ENCODE data around the gene OR8B3.
A peak's percentile ranks its signal among the peaks of the same experiment; 100 is the strongest.
"Not testable (repeated sequence)": the region's sequence is repeated elsewhere in the genome, so short reads cannot be mapped to it uniquely, and the experiment has no call there.

OR8B3 gene, protein sequence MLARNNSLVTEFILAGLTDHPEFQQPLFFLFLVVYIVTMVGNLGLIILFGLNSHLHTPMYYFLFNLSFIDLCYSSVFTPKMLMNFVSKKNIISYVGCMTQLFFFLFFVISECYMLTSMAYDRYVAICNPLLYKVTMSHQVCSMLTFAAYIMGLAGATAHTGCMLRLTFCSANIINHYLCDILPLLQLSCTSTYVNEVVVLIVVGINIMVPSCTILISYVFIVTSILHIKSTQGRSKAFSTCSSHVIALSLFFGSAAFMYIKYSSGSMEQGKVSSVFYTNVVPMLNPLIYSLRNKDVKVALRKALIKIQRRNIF

DNA sequence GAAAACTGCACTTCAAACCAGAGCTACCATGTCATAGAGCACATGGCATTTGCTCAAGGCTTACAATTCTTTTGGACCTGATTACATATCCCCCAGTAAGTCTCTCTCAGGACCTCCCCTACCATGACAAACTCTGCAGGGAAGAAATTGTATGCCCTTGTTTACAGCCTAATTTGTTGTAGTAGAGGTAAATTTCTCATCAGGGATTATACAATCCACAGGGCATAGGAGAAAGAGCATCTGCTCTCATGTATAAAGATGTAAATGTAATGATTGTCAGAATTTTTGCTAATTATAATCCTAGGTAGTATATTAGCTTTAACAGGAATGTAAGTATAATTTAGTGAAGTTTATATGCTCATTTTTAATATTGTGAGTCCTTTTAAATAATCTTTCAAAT lies at the start of gene OR8B3:
Gene OR8B3 (minus strand): TSS at position 101 of the 400 bp plus-strand sequence. CDS start 1,673 bp downstream, outside the sequence.
- DNase-seq = no peak

DNA sequence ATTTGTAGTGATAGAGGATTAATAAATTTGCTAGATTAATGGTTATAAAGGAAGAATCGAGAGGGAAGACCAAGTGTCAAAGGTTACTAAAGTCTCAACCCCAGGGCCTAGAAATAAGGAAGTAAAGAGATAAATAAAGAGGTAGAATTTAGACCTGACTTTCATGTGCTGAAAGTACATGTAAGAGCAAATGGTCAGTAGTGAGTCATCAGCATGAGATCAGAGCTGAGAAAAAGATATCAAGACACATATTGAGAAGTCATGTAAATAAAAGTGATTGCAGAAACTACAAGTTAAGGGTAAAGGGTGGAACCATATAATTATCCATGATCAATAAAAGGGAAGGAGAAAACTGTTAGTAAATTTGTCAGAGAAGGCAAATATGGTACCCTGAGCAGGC lies 48.1 kb upstream of the OR8B3 start:
- no peak for DNase-seq

DNA sequence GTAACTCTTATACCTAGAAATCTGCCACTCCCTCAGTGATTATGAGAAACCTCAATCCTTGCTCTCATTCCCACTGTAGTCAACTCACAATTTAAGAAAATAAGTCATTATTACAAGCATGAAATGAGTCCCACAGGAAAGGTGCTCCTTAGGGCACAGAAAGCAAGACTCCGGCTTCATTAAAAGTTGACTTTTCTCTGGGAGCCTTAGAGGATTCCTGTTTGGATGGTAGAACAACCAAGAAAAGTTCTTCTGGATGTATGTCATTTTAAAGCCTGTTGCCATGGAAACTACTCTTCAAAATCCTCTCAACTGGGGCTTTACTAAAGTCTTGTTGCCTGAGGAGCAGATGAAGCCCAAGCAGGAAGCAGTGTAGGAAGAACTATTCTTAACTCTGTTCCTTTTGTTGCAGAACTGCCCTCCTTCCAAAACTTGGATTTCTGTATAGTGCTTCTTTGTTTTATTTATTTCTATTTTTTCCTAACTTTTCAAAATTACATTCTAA lies 46.9 kb upstream of the OR8B3 start, which contains the start of gene OR8B8:
Gene OR8B8 (minus strand): TSS at position 51 of the 505 bp plus-strand sequence. CDS start 4,611 bp downstream, outside the sequence.
- DNase-seq = no peak

DNA sequence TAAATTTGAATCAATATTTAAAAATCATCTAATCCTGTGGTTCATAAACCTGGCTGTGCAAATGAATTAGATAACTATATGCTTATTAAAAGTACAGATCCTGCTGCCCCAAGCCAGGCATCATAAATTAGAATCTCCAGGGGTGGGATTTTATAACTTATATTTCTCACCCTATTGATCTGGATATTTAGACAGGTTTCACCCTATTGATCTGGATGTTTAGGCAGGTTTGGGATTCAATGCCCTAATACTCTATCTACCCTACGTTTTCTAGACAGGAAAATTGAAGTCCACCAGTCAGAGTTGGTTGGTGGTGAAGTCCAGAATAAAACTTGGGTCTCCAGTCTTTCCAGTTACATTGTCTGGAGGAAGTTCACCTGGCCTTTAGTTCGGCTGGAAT lies 44.0 kb upstream of the OR8B3 start:
- DNase-seq = no peak

DNA sequence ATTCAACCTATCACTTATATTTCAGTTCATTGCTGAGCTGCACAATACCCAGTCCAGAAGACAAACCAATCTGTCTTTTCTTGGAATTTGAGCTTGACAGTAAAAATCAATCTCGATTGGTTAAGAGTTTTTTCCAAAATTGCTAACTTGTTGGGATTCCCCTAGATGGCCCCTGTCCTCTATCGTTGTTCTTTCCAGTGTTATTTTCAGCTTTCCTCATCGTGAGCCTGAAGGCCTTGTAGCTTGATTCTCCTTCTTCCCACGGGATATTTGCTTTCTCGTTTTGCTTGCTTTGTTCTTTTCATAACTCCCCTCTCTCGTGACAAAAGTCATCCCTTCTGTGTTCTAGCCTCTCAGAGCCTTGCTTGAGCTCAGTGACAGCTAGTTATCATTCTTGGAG lies 43.6 kb upstream of the OR8B3 start:
- no peak for DNase-seq

DNA sequence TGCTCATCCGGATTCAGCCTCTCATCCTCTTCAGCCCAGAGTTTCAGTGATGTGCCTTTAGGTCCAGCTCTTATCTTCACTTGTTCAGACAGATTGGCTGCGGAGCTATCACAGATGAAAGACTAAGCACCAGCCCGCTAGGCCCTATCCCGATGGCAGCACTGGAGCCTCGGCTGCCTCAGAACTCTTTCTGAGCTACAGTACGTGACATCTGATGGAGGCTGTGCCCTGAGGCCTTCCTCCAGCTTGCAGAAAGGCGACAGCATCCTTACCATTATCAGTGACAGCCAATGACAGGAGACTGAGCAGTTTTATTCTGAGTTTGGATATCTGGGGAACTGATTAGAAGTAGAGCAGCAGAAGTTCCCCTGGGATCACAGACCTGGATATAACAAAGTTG lies 42.7 kb upstream of the OR8B3 start:
- no peak for DNase-seq

DNA sequence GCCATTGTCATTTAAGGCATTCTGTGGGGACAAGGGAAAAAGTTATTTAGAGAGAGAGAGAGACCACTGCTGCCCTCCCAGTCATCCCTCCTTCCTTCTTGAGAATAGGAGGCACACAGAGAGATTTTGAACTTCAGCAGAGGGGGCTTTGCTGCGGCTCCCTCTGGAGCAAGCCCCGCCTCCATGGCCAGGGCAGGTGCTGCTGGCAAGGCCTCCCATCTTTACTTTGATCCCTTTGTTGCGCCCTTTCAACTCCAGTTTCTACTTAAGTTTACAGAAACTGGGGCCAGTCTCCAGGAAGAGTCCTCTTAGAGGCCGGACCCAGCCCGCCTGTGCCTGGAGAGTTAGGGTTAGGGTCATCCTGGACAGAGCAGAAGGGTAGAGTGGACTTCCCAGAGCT lies 42.3 kb upstream of the OR8B3 start:
- DNase-seq = no peak

DNA sequence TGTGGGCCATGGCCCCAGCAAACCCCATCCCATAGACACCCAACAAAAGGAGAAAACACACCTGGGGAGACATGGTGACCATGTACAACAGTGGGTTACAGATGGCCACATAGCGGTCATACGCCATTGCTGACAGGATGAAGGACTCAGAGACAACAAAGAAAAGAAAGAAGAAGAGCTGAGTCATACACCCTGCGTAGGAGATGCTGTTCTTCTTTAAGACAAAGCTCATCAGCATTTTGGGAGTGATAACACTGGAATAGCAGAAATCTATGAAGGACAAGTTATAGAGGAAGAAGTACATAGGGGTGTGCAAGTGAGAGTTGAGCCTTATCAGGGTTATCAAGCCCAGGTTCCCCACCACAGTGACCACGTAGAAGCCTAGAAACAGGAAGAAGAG lies 41.8 kb upstream of the OR8B3 start:
- DNase-seq = no peak

DNA sequence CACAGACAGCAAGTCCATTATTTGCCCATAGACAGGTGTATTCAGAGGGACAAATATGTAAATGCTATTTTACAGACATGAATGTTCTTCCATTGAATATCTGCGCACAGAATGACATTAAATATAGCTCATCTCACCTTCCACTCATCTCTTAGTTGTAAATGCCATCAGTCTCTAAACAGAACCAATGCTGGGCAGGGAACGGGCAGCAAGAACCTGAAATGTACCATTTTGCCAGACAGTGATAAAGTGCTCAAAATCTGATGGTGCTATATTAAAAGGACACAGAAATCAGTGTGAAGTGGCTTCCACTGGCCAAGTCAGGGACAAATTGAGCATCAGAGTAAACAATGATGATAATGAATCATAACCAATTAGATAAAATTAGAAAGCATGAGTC lies 35.9 kb upstream of the OR8B3 start:
- no peak for DNase-seq

DNA sequence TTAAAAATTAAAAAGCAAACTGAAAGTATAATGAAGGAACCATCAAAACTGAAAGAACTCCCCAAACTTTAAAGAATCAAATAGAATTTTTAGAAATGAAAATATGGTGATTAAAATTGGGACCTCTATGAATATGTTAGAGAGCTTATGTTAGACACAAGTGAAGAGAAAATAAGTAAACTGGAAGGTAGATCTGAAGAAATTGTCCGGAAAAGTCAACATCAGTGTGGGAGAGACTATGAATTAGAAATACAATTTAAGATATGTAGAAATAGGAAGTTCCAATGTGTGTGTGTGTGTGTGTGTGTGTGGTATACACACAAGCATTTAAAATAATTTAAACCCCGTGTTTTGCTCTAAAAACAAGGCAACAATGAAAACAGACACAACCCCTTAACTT lies 30.8 kb upstream of the OR8B3 start:
- DNase-seq = no peak

DNA sequence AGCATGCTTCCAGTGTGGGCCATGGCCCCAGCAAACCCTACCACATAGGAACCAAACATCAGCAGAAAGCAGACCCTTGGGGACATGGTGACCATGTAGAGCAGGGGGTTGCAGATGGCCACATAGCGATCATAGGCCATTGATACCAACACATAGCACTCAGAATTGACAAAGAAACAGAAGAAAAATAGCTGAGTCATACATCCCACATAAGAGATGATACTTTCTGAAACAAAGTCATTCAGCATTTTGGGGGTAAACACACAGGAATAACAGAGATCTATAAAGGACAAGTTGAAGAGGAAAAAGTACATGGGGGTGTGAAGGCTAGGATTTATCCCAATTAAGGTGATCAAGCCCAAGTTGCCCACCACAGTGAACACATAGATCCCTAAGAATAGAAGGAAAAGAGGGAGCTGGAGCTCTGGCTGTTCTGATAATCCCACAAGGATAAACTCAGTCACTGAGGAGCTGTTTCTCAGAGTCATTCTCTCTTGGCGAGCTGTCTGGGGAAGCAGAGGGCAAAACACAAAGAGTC lies 25.6 kb upstream of the OR8B3 start, which contains the start of gene OR8B4:
Gene OR8B4 (minus strand): TSS at position 488 of the 538 bp plus-strand sequence. CDS start 0 bp downstream, at position 488.
- no peak for DNase-seq

DNA sequence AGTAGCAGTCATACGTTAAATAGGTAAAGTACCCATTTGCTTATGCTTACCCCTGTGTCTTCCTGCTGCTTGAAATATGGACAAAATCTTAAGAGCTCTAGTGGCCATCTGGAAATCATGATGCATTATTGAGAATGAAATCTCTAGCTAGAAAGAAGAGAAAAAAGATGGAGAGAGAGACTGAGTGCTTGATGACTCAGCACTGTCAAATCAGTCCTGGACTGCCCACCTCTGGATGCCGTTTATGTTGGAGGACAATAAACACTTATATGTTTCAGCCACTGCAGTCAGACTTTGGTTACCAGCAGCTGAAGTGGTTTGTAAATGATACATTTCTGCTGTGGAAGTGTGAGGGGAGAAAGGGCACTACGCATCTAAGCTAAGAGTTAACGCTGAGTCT lies 22.2 kb upstream of the OR8B3 start:
- no peak for DNase-seq

DNA sequence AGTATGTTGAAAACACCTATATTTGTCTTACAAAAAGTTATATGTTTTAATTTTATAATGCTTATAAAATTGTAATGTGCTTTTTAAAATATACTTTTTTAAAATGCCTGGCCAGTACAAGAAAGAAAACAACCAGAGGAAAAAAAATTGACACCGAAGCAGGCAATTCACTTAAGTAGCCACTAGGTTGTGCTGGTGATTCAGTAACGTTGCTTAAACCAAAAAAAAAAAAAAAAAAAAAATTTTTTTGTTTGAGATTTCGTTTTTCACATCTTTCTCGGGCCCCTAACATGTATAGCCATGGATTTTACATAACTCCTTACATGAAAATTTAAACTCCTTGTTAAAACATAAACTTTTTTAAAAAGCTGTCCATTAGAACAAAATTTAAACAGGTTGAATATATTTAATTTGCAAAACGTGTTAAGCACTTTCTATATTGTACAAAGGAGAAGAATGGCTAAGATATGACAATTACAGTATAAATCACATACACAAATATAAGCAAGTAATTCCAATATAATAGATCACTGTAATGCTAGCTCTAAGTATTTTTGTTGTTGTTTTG lies 16.6 kb upstream of the OR8B3 start:
- DNase-seq = no peak

DNA sequence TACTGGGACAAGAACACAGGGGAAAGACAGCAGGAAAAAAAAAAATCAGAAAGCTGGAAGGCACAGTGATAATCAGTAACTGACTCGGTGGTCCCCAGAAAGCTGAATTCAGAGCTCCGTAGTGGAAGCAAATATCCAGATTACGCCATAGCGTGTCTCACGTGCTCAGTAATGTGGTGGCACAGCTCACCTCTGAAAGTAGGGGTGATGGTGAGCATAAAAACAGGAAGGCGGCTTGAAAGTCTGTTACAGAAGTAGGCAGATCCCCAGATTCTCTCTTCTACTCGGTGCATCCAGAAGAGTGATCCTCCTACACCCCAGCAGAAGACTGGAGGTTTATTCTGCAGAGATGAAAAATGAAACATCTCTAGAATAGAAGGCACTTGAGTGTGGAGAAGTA lies 11.1 kb upstream of the OR8B3 start:
- no peak for DNase-seq

DNA sequence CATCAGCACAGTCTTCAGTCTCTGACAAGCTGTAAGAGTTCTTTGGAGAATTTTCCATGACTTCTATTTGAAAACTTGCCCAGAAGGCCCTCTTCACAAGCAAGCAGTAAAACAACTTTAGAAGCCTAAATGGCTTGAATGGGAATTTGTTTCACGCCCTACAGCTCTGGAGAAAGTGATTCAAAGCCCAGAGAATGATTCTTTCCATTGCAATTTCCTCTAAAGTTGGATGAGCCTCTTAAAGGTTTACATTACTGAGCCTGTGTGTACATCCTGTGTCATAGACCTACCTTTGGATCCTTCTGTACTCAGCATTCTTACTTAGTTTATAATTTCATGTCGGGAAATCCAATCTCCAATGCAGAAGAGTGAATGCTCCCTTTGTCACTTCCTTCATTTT lies 6.8 kb upstream of the OR8B3 start:
- DNase-seq = no peak

DNA sequence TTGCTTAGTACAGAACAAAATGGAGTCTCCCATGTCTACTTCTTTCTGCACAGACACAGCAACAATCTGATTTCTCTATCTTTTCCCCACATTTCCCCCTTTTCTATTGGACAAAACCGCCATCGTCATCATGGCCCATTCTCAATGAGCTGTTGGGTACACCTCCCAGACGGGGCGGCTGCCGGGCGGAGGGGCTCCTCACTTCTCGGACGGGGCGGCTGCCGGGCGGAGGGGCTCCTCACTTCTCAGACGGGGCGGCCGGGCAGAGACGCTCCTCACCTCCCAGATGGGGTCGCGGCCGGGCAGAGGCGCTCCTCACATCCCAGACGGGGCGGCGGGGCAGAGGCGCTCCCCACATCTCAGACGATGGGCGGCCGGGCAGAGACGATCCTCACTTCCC lies 4.4 kb upstream of the OR8B3 start:
- not testable (repeated sequence) for DNase-seq

DNA sequence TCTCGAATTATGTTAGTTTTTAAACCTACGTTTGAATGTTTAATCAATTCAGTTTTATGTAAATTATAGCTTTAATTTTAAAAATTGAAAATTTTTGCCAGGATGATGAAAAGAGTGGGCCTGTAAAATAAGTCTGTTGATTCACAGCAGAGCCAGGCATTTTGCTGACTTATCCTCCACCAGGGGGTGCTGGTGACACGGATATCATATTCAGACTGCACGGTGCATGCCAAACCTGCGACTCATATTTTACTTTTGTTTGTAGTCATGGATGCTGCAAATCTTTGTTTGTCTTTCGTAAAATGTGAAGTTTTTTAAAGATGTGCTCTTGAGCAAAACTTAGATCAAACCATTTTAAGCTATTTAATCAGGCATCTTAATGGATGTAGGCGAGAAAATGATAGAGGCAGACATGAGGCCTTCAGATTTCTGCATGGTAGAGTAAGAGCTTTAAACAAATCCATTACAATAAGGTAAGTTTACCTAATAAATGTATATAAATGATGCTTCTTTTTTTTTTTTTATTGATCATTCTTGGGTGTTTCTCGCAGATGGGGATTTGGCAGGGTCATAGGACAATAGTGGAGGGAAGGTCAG lies 3.6 kb upstream of the OR8B3 start:
- DNase-seq = peak; percentile 55

DNA sequence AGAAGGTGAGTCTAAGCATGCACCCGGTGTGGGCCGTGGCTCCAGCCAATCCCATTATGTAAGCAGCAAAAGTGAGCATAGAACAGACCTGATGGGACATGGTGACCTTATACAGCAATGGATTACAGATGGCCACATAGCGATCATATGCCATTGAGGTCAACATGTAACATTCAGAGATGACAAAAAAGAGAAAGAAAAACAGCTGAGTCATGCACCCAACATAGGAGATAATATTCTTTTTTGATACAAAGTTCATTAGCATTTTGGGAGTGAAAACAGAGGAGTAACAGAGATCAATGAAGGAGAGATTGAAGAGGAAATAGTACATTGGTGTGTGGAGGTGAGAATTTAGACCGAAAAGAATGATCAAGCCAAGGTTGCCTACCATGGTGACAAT lies 2.0 kb downstream of the OR8B3 start:
- DNase-seq = not testable (repeated sequence)

DNA sequence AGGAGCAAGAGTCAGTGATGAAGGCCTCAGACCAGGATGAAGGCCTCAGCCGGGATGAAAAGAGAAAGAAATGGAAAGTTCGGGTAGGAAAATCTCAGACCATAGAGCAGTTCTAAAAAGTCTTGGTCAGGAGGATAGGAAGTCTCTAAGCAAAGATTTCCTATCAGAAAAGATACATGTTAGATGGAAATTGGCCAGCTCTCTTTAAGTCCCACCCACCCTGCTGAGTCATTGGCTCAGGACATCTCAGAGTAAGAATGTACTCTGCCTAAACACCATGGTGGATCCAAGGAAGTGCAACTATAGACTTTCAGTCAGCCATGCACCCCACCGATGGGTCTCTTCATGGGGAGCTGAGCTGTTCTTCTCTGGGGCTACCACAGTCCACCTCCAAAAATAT lies 4.4 kb downstream of the OR8B3 start:
- DNase-seq = no peak

DNA sequence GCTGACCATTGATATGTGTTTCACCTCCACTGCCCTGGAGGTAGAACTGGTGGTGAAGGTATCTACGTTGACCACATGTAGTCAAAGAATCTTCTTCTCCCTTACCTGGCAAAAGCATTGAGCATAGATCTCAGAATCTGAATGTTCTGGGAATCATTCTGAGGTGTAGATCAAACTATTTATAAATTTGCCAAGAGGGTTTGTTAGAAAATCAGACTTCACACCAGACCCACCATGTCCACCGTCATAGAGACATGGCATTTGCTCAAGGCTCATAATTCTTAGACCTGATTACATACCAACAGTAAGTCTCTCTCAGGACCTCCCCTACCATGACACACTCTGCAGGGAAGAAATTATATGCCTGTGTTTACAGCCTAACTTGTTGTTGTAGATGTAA lies 14.4 kb downstream of the OR8B3 start, which contains the start of gene OR8B2:
Gene OR8B2 (minus strand): TSS at position 101 of the 400 bp plus-strand sequence. CDS start 1,156 bp downstream, outside the sequence.
- no peak for DNase-seq

DNA sequence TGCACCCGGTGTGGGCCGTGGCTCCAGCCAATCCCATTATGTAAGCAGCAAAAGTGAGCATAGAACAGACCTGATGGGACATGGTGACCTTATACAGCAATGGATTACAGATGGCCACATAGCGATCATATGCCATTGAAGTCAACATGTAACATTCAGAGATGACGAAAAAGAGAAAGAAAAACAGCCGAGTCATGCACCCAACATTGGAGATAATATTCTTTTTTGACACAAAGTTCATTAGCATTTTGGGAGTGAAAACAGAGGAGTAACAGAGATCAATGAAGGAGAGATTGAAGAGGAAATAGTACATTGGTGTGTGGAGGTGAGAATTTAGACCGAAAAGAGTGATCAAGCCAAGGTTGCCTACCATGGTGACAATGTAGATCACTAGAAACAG lies 16.0 kb downstream of the OR8B3 start:
- DNase-seq = not testable (repeated sequence)

DNA sequence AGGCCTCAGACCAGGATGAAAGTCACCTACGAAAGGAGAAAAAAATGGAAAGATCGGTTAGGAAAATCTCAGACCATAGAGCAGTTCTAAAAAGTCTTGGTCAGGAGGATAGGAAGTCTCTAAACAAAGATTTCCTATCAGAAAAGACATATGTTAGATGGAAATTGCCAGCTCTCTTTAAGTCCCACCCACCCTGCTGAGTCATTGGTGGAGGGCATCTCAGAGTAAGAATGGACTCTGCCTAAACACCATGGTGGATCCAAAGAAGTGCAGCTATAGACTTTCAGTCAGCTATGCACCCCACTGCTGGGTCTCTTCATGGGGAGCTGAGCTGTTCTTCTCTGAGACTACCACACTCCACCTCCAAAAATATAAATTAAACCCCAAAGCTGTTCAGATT lies 18.2 kb downstream of the OR8B3 start:
- DNase-seq = no peak

DNA sequence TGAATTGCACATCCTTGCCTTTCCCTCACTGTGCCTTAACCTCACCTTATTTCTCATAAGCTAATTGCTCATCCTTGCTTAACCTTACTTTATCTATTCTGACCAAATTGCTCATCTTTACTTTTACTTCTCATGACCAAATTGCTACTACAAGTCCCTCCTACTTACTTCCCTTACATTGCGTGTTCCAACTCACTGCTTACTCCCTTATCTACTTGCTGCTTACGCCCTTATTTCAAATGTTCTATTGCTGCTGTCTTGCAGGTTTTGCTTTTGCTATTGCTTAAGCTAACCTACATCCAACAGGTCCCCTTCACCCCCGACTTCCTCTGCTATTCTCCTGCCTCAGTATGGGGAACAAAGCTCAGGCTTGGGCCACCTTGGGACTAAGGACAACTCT lies 22.5 kb downstream of the OR8B3 start:
- DNase-seq = no peak

DNA sequence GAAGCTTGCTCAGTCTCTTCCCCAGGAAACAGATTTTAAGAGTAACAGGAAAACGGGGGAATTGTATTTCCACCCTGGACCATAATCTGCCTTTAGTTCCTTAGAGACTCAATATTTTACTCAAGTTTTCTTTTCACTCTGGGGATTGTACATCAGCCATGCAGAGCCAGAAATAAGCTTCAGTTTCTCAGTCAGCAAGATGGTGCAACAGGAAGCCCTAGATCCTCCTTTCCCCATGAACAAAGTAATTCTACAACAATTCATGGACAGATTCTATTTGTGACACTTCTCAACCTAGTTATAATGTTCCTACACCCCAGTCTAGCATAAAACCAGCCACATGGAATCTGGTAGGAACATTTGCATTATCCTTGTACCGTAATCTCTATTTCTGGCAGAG lies 39.3 kb downstream of the OR8B3 start:
- no peak for DNase-seq
